Ishikawa (cell line): ENCODE measurements around the gene LRP8.

Experiments used
- CEBPB ChIP-seq: IDR thresholded peaks from 2 replicates; pipeline ENCODE4 v1.6.1; 2012
- CREB1 ChIP-seq: IDR thresholded peaks from 2 replicates; pipeline ENCODE4 v1.6.1; 2012; ENCODE audit warnings: low read depth
- EP300 ChIP-seq: IDR thresholded peaks from 2 replicates; pipeline ENCODE4 v1.6.1; 2012; ENCODE audit warnings: borderline replicate concordance
- FOXM1 ChIP-seq: IDR thresholded peaks from 2 replicates; pipeline ENCODE4 v1.6.1; 2012; ENCODE audit warnings: low read depth, borderline replicate concordance
- NFIC ChIP-seq: IDR thresholded peaks from 2 replicates; pipeline ENCODE4 v1.6.1; 2012
- TAF1 ChIP-seq: IDR thresholded peaks from 2 replicates; pipeline ENCODE4 v1.6.1; 2012; ENCODE audit warnings: low read depth, mild to moderate bottlenecking
- TCF12 ChIP-seq: IDR thresholded peaks from 2 replicates; pipeline ENCODE4 v1.6.1; 2012; ENCODE audit warnings: low read depth
- YY1 ChIP-seq: IDR thresholded peaks from 2 replicates; pipeline ENCODE4 v1.6.1; 2012; ENCODE audit warnings: low read depth
- ZBTB7A ChIP-seq: IDR thresholded peaks from 2 replicates; pipeline ENCODE4 v1.6.1; 2012; ENCODE audit warnings: low read depth
- TF ChIP-seq, protein P1 (sequence below): IDR thresholded peaks from 2 replicates; pipeline ENCODE4 v1.6.1; 2012
- TF ChIP-seq, protein P2 (sequence below): IDR thresholded peaks from 2 replicates; pipeline ENCODE4 v1.6.1; 2012; ENCODE audit warnings: low read depth, mild to moderate bottlenecking

DNA sequence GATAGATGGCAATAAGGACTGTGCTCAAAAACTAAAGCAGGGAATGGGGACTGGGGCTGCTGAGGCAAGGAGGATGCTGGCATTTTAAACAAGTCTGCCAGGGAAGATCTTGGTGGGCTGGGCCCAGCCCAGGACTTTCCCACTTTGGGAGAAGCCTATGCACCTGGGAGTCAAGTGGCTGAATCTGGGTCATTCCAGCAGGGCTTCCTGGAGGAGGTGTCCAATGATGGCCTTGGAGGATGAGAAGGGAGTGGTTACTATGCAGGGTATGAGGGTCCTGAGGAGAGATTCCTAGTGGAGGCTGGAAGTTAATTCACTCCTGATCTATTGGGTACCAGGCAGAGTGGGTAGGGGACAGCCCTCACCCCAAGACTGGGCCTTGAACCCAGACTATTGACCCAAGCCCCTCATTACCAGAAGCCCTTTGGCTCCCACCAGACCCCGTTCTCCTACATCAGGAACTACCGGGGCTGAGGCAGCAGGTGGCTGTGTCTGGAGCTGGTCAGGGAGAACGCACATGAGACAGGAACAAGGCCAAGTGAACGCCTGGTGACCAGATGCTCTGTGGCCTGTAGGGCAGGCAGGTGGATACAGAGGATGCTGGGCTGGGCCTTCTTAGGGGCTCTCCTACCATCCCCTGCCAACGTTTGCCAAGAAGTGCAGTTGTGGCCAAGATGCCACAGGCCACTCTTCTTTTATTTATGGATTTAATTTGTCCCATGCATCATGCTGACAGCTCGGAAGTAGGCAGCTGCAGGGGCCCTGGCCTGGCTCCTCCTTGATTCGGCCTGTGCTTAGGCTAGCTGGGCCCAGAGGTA lies 18.3 kb upstream of the LRP8 start:
- TF ChIP-seq, protein P1, sequence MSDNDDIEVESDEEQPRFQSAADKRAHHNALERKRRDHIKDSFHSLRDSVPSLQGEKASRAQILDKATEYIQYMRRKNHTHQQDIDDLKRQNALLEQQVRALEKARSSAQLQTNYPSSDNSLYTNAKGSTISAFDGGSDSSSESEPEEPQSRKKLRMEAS, result no peak
- TF ChIP-seq, protein P2, sequence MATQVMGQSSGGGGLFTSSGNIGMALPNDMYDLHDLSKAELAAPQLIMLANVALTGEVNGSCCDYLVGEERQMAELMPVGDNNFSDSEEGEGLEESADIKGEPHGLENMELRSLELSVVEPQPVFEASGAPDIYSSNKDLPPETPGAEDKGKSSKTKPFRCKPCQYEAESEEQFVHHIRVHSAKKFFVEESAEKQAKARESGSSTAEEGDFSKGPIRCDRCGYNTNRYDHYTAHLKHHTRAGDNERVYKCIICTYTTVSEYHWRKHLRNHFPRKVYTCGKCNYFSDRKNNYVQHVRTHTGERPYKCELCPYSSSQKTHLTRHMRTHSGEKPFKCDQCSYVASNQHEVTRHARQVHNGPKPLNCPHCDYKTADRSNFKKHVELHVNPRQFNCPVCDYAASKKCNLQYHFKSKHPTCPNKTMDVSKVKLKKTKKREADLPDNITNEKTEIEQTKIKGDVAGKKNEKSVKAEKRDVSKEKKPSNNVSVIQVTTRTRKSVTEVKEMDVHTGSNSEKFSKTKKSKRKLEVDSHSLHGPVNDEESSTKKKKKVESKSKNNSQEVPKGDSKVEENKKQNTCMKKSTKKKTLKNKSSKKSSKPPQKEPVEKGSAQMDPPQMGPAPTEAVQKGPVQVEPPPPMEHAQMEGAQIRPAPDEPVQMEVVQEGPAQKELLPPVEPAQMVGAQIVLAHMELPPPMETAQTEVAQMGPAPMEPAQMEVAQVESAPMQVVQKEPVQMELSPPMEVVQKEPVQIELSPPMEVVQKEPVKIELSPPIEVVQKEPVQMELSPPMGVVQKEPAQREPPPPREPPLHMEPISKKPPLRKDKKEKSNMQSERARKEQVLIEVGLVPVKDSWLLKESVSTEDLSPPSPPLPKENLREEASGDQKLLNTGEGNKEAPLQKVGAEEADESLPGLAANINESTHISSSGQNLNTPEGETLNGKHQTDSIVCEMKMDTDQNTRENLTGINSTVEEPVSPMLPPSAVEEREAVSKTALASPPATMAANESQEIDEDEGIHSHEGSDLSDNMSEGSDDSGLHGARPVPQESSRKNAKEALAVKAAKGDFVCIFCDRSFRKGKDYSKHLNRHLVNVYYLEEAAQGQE, result no peak
- TF ChIP-seq CEBPB, result no peak
- no peak for TF ChIP-seq YY1
- TF ChIP-seq TAF1, result no peak
- TF ChIP-seq NFIC, result no peak
- TF ChIP-seq CREB1, result no peak
- no peak for TF ChIP-seq EP300
- no peak for TF ChIP-seq TCF12
- no peak for TF ChIP-seq ZBTB7A
- no peak for TF ChIP-seq FOXM1
